Mesothelial cell of epicardium (in vitro differentiated cells): ENCODE data around the gene RNASEH2A. TPM values are rescaled to one million over a fixed set of nuclear protein-coding genes. Genes with fewer than 3 reads are reported as not detected.

Experiments
- DNase-seq, 2 experiments: peaks; one replicate each; pipeline ENCODE4 v3.0.0; 2021; ENCODE audit warnings: low spot score in 2 of 2; ENCODE audit not compliant: unreplicated experiment in 2 of 2
- H3K27ac Mint-ChIP-seq: 2 replicates; pipeline ENCODE4 v1.8.0; 2021; ENCODE audit warnings: mixed read lengths
- H3K27me3 Mint-ChIP-seq: 2 replicates; pipeline ENCODE4 v1.8.0; 2021; ENCODE audit warnings: low read depth, mixed read lengths
- H3K36me3 Mint-ChIP-seq: 2 replicates; pipeline ENCODE4 v1.8.0; 2021; ENCODE audit warnings: mixed read lengths
- H3K4me1 Mint-ChIP-seq: 2 replicates; pipeline ENCODE4 v1.8.0; 2021; ENCODE audit warnings: mixed read lengths
- H3K4me3 Mint-ChIP-seq: 2 replicates; pipeline ENCODE4 v1.8.0; 2021; ENCODE audit warnings: mild to moderate bottlenecking, moderate library complexity, mixed read lengths
- H3K9me3 Mint-ChIP-seq: 2 replicates; pipeline ENCODE4 v1.8.0; 2021; ENCODE audit warnings: mixed read lengths
- CTCF ChIP-seq: fragments of 200-600 bp; sonication (generic); IDR thresholded peaks from one replicate; pipeline ENCODE4 v1.5.0; 2021; ENCODE audit warnings: antibody characterized with exemption; ENCODE audit not compliant: unreplicated experiment
- total RNA-seq: library from RNA; stranded (reverse); gene quantifications from 3 replicates; pipeline ENCODE4 v1.2.1, GENCODE V29; 2021

The RNASEH2A gene
- total RNA-seq, 1 donor from 2014 or later: 22.7 TPM

- Mint-ChIP-seq H3K4me3 (peak overlapping the region; percentile 73), H3K36me3 (no peaks in the 10 kb centered on the region), H3K27me3 (no peaks in the 10 kb centered on the region), H3K9me3 (no peaks in the 10 kb centered on the region), H3K4me1 (peaks cover 32% of the 10 kb centered on the region), H3K27ac (peak overlapping the region; percentile 96)
- TF ChIP-seq CTCF: no peak
- peak in 1 of 2 experiments; percentile 55 for DNase-seq
Observed at GRCh38 chr19:12779162-12779993, 27.0 kb upstream of the RNASEH2A start.

- Mint-ChIP-seq H3K9me3 (no peaks in the 10 kb centered on the region), H3K4me1 (peaks cover 28% of the 10 kb centered on the region), H3K4me3 (peak overlapping the region; percentile 78), H3K36me3 (no peaks in the 10 kb centered on the region), H3K27me3 (no peaks in the 10 kb centered on the region), H3K27ac (peak overlapping the region; percentile 97)
- no peak for DNase-seq
- no peak for TF ChIP-seq CTCF
Observed at GRCh38 chr19:12782174-12782423, 24.3 kb upstream of the RNASEH2A start.

GRCh38 chr19:12782424-12783290 lies 23.7 kb upstream of the RNASEH2A start:
- H3K36me3 Mint-ChIP-seq: no peaks in the 10 kb centered on the region
- H3K9me3 Mint-ChIP-seq: no peaks in the 10 kb centered on the region
- H3K4me1 Mint-ChIP-seq: peaks cover 24% of the 10 kb centered on the region
- peak; percentile 65 to 76 for DNase-seq
- H3K4me3 Mint-ChIP-seq: peak overlapping the region; percentile 78
- peak overlapping the region; percentile 97 for H3K27ac Mint-ChIP-seq
- TF ChIP-seq CTCF: no peak
- H3K27me3 Mint-ChIP-seq: no peaks in the 10 kb centered on the region

- TF ChIP-seq CTCF: no peak
- Mint-ChIP-seq H3K9me3 (no peaks in the 10 kb centered on the region), H3K4me1 (peaks cover 27% of the 10 kb centered on the region), H3K36me3 (no peaks in the 10 kb centered on the region), H3K4me3 (peak overlapping the region; percentile 63), H3K27ac (peak overlapping the region; percentile 85), H3K27me3 (no peaks in the 10 kb centered on the region)
- DNase-seq: no peak
Observed at GRCh38 chr19:12783291-12783848, 23.0 kb upstream of the RNASEH2A start.

- DNase-seq: no peak
- Mint-ChIP-seq H3K36me3 (no peaks in the 10 kb centered on the region), H3K27me3 (no peaks in the 10 kb centered on the region), H3K4me3 (peak overlapping the region; percentile 63), H3K4me1 (peaks cover 27% of the 10 kb centered on the region), H3K27ac (peak overlapping the region; percentile 85), H3K9me3 (no peaks in the 10 kb centered on the region)
- no peak for TF ChIP-seq CTCF
Observed at GRCh38 chr19:12783849-12784393, 22.5 kb upstream of the RNASEH2A start.
